Right atrium auricular region (tissue), 2 donors: ENCODE results near the gene RSU1. TPM values are rescaled to one million over a fixed set of nuclear protein-coding genes. Genes with fewer than 3 reads are reported as not detected.

ENCODE experiments used
- DNase-seq: peaks from one replicate; pipeline ENCODE4 v3.0.0-alpha.2; 2019; ENCODE audit warnings: low spot score
- H3K27ac ChIP-seq, 2 donors: fragments of 200-600 bp; sonication (generic); 1 replicate in 1 of 2; 2 replicates in 1 of 2; pipeline ENCODE4 v1.5.1; 2016 to 2019
- H3K27me3 ChIP-seq, 2 donors: fragments of 200-600 bp; sonication (generic); one replicate each; pipeline versions ENCODE4 v1.5.1 to v1.6.0; 2017 to 2019
- H3K36me3 ChIP-seq: fragments of 200-600 bp; sonication (generic); one replicate; pipeline ENCODE4 v1.5.1; 2016
- H3K4me1 ChIP-seq, 2 donors: fragments of 200-600 bp; sonication (generic); one replicate each; pipeline versions ENCODE4 v1.5.1 to v1.6.0; 2017 to 2019
- H3K4me3 ChIP-seq, 2 donors: fragments of 200-600 bp; sonication (generic); 1 replicate in 1 of 2; 2 replicates in 1 of 2; pipeline ENCODE4 v1.5.1; 2017 to 2019; ENCODE audit warnings: mild to moderate bottlenecking in 1 of 2, moderate library complexity in 1 of 2
- H3K9me3 ChIP-seq, 2 donors: fragments of 200-600 bp; sonication (generic); one replicate each; pipeline ENCODE4 v1.5.1; 2019
- CTCF ChIP-seq, 2 donors: fragments of 200-600 bp; sonication (generic); IDR thresholded peaks; one replicate each; pipeline ENCODE4 v1.5.1; 2019; ENCODE audit warnings: antibody characterized with exemption in 2 of 2
- total RNA-seq, 2 donors: library from RNA; depleted of rRNA; stranded (reverse); fragments of >200 nt; gene quantifications; one replicate each; pipeline ENCODE4 v1.1.0, GENCODE V29; 2016

Gene RSU1
- total RNA-seq, 2 donors from 2014 or later = 40.3 to 45.4 TPM

GRCh38 chr10:16686054-16686902 lies 130.9 kb downstream of the RSU1 start:
- Histone ChIP-seq H3K27ac (no peak overlapping the region), H3K9me3 (no peaks in the 10 kb centered on the region), H3K27me3 (no peaks in the 10 kb centered on the region), H3K36me3 (no peaks in the 10 kb centered on the region), H3K4me1 (no peaks in the 10 kb centered on the region), H3K4me3 (no peak overlapping the region)
- DNase-seq = no peak
- no peak for TF ChIP-seq CTCF (IDR thresholded peaks at IDR 0.05)

GRCh38 chr10:16685551-16685950 lies 131.7 kb downstream of the RSU1 start:
- no peaks in the 10 kb centered on the region for H3K9me3 ChIP-seq
- no peak for TF ChIP-seq CTCF (IDR thresholded peaks at IDR 0.05)
- no peak overlapping the region for H3K27ac ChIP-seq
- H3K4me1 ChIP-seq = no peaks in the 10 kb centered on the region
- no peaks in the 10 kb centered on the region for H3K36me3 ChIP-seq
- no peak overlapping the region for H3K4me3 ChIP-seq
- DNase-seq = no peak
- no peaks in the 10 kb centered on the region for H3K27me3 ChIP-seq

GRCh38 chr10:16681521-16681920 lies 135.7 kb downstream of the RSU1 start:
- DNase-seq = no peak
- no peaks in the 10 kb centered on the region for H3K27me3 ChIP-seq
- no peaks in the 10 kb centered on the region for H3K36me3 ChIP-seq
- no peaks in the 10 kb centered on the region for H3K9me3 ChIP-seq
- H3K4me3 ChIP-seq = no peak overlapping the region
- TF ChIP-seq CTCF (IDR thresholded peaks at IDR 0.05) = no peak
- H3K27ac ChIP-seq = no peak overlapping the region
- H3K4me1 ChIP-seq = no peaks in the 10 kb centered on the region

- no peak for TF ChIP-seq CTCF (IDR thresholded peaks at IDR 0.05)
- Histone ChIP-seq H3K4me3 (no peak overlapping the region), H3K36me3 (no peaks in the 10 kb centered on the region), H3K27me3 (no peaks in the 10 kb centered on the region), H3K9me3 (no peaks in the 10 kb centered on the region), H3K4me1 (no peaks in the 10 kb centered on the region), H3K27ac (no peak overlapping the region)
- DNase-seq = no peak
These were observed 137.7 kb downstream of the RSU1 start for GRCh38 chr10:16679511-16679910.

GRCh38 chr10:16675334-16675733 lies 141.9 kb downstream of the RSU1 start:
- H3K4me1 ChIP-seq = no peaks in the 10 kb centered on the region
- no peak overlapping the region for H3K27ac ChIP-seq
- no peaks in the 10 kb centered on the region for H3K9me3 ChIP-seq
- no peaks in the 10 kb centered on the region for H3K27me3 ChIP-seq
- H3K4me3 ChIP-seq = no peak overlapping the region
- no peaks in the 10 kb centered on the region for H3K36me3 ChIP-seq
- DNase-seq = no peak
- no peak for TF ChIP-seq CTCF (IDR thresholded peaks at IDR 0.05)
